Prostate gland (tissue), 2 donors: ENCODE measurements around the gene NEDD4L. TPM values are rescaled to one million over a fixed set of nuclear protein-coding genes. Genes with fewer than 3 reads are reported as not detected.

Experiments used
- DNase-seq: peaks from one replicate; pipeline ENCODE4 v3.0.0-alpha.2; 2019; ENCODE audit warnings: low spot score
- H3K27ac ChIP-seq, 2 donors: fragments of 200-600 bp; sonication (generic); 2 replicates each; pipeline ENCODE4 v1.5.1; 2017 to 2019
- H3K27me3 ChIP-seq: fragments of 200-600 bp; sonication (generic); replicated peaks from 2 replicates; pipeline ENCODE4 v1.5.1; 2019; ENCODE audit not compliant: insufficient read depth
- H3K36me3 ChIP-seq, 2 donors: fragments of 200-600 bp; sonication (generic); 1 replicate in 1 of 2; 2 replicates in 1 of 2; pipeline versions ENCODE4 v1.5.1 to v1.8.1; 2017 to 2019
- H3K4me1 ChIP-seq: fragments of 200-600 bp; sonication (generic); replicated peaks from 2 replicates; pipeline ENCODE4 v1.5.1; 2019
- H3K4me3 ChIP-seq, 2 donors: fragments of 200-600 bp; sonication (generic); 2 replicates each; pipeline ENCODE4 v1.5.1; 2017 to 2019
- H3K9me3 ChIP-seq: fragments of 200-600 bp; sonication (generic); 2 replicates; pipeline ENCODE4 v1.5.1; 2017
- POLR2A ChIP-seq: fragments of 450-650 bp; IDR thresholded peaks from one replicate; pipeline ENCODE4 v1.6.1; 2016; ENCODE audit warnings: antibody characterized with exemption, mild to moderate bottlenecking
- POLR2AphosphoS5 ChIP-seq: sonication (generic); formaldehyde crosslinking; IDR thresholded peaks from one replicate; pipeline ENCODE4 v1.6.1; 2017; ENCODE audit warnings: antibody characterized with exemption
- WGBS: methylation state at CpG from one replicate; pipeline ENCODE4 v1.1.5; 2018; 5-methylcytosine and 5-hydroxymethylcytosine counted together
- intact Hi-C: fragments of 100-400 bp; cut with DNase I; formaldehyde crosslinking; loops from one replicate; pipeline ENCODE4 v1.14.2; 2022
- total RNA-seq, 2 donors: library from RNA; depleted of rRNA; stranded (reverse); fragments of >200 nt; gene quantifications; one replicate each; pipeline ENCODE4 v1.1.0, GENCODE V29; 2016
- TF ChIP-seq, protein P1 (sequence below), 4 experiments: fragments of 200-600 bp in 2 of 4; fragments of 450-650 bp in 2 of 4; sonication (generic) in 2 of 4; IDR thresholded peaks; 1 replicate in 3 of 4; 2 replicates in 1 of 4; pipeline ENCODE4 v1.5.1; 2016 to 2019; ENCODE audit warnings: antibody characterized with exemption in 4 of 4, mild to moderate bottlenecking in 2 of 4, moderate library complexity in 2 of 4

NEDD4L gene
- total RNA-seq, 2 donors from 2014 or later = 280 to 420 TPM

DNA sequence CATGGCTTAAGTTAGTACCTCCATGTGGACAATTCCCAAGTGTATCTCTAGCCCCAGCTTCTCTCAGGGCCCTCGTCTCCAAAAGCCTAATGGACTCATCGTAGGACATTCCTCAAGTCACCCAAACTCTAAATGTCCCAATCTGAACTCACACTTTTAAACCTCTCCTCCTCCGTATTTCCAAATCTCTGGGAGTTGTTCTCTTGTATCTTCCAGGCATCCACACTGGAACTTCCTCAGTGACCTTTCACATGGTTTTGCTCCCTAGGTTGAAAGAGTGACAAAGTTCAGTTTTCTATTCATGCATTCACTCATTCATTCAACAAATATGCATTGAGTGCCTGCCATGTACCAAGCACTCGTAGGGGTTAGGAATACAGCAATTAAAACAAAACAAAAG is 364.6 kb downstream of the NEDD4L start:
- H3K27me3 ChIP-seq = no peaks in the 10 kb centered on the region
- no peak overlapping the region for H3K27ac ChIP-seq
- no peak overlapping the region for H3K4me3 ChIP-seq
- WGBS = 94% methylated on average over 4 of the region's 4 CpGs
- TF ChIP-seq, protein P1, sequence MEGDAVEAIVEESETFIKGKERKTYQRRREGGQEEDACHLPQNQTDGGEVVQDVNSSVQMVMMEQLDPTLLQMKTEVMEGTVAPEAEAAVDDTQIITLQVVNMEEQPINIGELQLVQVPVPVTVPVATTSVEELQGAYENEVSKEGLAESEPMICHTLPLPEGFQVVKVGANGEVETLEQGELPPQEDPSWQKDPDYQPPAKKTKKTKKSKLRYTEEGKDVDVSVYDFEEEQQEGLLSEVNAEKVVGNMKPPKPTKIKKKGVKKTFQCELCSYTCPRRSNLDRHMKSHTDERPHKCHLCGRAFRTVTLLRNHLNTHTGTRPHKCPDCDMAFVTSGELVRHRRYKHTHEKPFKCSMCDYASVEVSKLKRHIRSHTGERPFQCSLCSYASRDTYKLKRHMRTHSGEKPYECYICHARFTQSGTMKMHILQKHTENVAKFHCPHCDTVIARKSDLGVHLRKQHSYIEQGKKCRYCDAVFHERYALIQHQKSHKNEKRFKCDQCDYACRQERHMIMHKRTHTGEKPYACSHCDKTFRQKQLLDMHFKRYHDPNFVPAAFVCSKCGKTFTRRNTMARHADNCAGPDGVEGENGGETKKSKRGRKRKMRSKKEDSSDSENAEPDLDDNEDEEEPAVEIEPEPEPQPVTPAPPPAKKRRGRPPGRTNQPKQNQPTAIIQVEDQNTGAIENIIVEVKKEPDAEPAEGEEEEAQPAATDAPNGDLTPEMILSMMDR (IDR thresholded peaks at IDR 0.05) = no peak
- no peak for TF ChIP-seq POLR2AphosphoS5
- TF ChIP-seq POLR2A = no peak
- no peaks in the 10 kb centered on the region for H3K36me3 ChIP-seq
- no peaks in the 10 kb centered on the region for H3K4me1 ChIP-seq
- no peaks in the 10 kb centered on the region for H3K9me3 ChIP-seq
- DNase-seq = no peak
- intact Hi-C loops = no loop called here

DNA sequence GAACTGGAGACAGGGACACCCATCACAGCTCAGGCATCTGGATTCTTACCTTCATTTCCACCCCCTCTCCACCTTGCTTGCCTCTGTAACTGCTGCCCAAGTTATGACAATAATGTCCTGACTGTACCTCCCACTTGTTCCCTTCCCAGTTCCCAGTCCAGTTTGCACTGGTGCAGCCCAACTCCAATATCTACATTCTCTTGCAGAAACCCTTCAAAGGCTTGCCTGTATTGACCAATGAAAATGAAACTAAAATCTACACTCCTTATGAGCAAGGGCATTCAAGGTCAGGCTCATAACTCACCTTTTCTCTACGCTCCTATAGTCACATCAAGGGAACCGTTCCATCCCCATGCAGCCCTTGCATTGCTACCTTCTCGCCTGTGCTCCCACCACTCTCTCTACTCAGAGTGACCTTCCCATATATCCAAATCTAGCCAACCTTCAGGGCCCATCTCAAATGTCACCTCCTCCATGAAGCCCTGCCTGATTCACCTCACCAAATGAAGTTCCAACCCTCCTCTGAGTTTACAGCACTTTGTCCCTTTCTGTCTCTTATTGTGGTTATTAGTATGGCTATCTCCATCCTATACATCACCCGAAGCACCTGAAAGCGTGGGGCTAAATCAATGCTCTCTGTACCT is 365.9 kb downstream of the NEDD4L start:
- H3K4me3 ChIP-seq = no peak overlapping the region
- H3K4me1 ChIP-seq = no peaks in the 10 kb centered on the region
- no peak overlapping the region for H3K27ac ChIP-seq
- H3K36me3 ChIP-seq = no peaks in the 10 kb centered on the region
- intact Hi-C loops = no loop called here
- no peaks in the 10 kb centered on the region for H3K27me3 ChIP-seq
- H3K9me3 ChIP-seq = no peaks in the 10 kb centered on the region
- TF ChIP-seq, protein P1 (IDR thresholded peaks at IDR 0.05) = no peak
- WGBS = 97% methylated on average over 5 of the region's 5 CpGs
- DNase-seq = no peak

DNA sequence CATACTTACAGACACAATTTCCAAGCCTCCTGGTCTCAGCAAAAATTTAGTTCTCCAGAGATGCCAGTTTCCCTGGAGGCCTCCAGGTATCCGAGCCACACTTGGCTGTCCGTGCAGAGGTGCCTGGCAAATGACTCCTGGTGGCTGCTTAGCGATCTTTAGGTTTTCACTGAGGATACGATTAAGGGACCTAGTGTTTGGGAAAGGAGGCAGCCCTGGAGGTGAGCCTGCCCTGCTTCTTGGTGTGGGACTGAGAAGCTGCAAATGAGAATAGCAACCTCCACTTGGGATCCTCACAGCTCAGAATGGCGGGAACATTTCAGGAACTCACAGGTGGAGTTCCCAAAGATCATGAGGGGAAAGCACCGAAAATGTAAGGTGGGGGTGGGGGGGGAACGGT is 367.3 kb downstream of the NEDD4L start:
- Histone ChIP-seq H3K36me3 (no peaks in the 10 kb centered on the region), H3K27ac (no peak overlapping the region), H3K4me3 (no peak overlapping the region), H3K9me3 (no peaks in the 10 kb centered on the region), H3K27me3 (no peaks in the 10 kb centered on the region), H3K4me1 (no peaks in the 10 kb centered on the region)
- 93% methylated on average over 7 of the region's 7 CpGs for WGBS
- DNase-seq = no peak
- TF ChIP-seq POLR2A (no peak), POLR2AphosphoS5 (no peak)
- TF ChIP-seq, protein P1 (IDR thresholded peaks at IDR 0.05) = no peak
- intact Hi-C loops = no loop called here

DNA sequence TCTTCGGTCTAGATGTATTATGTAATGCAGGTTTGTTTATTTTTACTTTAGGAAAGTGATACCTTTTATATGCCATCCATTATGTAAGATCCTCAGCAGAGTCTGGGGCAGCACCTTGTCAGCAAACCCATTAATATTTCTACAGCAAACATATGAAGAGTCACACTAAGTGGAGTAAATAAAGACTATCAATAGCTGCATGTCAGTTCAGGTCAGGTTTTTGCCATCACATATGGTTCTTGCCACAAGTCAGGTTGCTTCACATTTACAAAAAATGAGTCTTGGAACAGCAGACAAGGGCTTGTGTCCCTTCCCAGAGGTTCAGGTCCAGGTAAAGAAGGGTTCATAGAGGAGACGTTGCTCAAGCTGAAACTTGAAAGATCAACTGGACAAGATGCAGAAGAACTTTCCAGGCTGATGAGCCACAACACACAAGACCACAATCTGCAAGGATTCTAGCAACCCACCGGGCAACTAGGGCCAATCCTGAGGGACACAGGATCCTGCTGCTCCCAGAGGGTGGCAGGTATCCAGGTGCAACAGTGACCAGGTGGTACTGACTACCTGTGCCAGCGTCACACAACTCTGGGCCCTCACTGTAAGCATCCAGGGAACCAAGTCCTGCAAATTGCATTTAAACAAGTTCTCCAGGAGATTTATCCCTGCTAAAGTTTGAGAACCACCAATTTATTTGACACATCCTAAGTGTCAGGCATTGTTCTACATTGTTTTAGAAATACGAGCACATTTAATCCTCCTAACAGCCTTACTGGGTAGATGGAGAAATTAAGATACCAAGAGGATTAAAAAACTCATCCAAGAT is 369.0 kb downstream of the NEDD4L start:
- H3K4me1 ChIP-seq = peaks cover 7% of the 10 kb centered on the region
- no peak overlapping the region for H3K27ac ChIP-seq
- DNase-seq = no peak
- WGBS = 49% methylated on average over 5 of the region's 5 CpGs
- no peaks in the 10 kb centered on the region for H3K9me3 ChIP-seq
- no peaks in the 10 kb centered on the region for H3K36me3 ChIP-seq
- H3K27me3 ChIP-seq = no peaks in the 10 kb centered on the region
- H3K4me3 ChIP-seq = no peak overlapping the region
- TF ChIP-seq POLR2A = no peak
- TF ChIP-seq, protein P1 (IDR thresholded peaks at IDR 0.05) = no peak
- no peak for TF ChIP-seq POLR2AphosphoS5
- intact Hi-C loops = no loop called here
